GM21737 (cell line): ENCODE measurements around the gene ATP9A.
A peak's percentile ranks its signal among the peaks of the same experiment; 100 is the strongest.

Source experiments
- ATAC-seq: cut with Tn5 transposase; IDR thresholded peaks from one replicate; pipeline ENCODE4 v1.9.1; 2021; ENCODE audit warnings: mild to moderate bottlenecking, moderate library complexity; ENCODE audit not compliant: unreplicated experiment

ATP9A gene

DNA sequence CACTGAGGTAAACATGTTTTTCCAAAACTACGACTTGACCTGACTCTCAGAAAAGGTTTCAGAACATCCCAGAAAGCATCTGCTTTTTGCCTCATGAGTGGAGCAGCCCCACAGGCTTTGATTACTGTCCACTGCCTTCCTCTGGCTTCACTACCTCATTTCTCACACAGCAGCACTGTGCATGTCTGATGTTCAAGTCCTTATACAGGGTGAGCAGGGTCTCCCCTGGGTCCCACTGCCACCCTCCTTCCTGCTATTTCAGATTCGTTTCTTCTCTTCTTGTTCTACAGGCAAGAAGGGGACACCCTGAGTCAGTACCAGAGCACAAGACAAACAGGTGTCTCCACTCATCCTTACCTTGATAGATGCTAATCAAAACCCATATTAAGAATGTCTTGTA lies 161.0 kb downstream of the ATP9A start:
- ATAC-seq, result no peak

- ATAC-seq, result no peak
Measured at GRCh38 chr20:51604851-51605250, 163.3 kb downstream of the ATP9A start.

- ATAC-seq, result no peak
Measured at GRCh38 chr20:51602131-51602530, 166.1 kb downstream of the ATP9A start.

DNA sequence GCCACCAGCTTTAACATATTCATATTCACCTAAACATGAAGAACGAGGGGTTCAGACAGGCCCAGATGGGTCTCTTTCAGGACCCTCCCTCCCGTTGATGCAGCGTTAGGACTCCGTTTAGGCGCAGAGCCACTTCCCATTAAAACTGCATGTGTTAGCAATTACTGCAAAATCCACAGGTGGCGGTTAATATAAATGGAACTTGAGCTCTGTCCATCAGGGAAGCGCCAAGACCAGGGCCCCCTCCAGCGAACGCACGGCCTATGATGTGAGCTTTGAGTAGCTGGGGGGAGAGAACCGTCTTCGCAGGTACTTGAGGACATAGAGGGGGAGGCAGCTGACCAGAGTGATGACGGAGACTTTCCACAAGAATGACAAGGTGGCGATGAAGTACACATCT lies 167.2 kb downstream of the ATP9A start:
- no peak for ATAC-seq

DNA sequence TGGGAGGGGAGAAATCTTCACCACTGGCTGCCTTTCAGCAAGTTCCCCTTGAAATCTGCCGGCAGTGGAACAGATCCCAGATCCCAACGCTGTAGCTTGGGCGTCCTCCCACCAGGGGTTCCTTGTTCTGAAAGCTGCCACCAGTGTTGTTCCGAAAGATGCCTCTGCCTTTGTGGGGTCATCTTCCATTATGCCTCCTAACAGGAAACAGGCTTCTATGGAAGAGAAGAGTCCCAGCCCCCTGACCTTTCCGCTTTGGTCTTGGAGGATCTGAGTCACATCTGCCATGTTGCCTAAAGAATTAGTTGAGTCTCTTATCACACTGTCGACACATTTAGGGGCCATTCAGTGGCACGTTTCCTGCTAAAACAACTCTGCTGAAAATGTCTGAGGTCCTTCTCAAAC lies 168.2 kb downstream of the ATP9A start:
- ATAC-seq, result no peak

- no peak for ATAC-seq
Measured at GRCh38 chr20:51598556-51598955, 169.6 kb downstream of the ATP9A start.

DNA sequence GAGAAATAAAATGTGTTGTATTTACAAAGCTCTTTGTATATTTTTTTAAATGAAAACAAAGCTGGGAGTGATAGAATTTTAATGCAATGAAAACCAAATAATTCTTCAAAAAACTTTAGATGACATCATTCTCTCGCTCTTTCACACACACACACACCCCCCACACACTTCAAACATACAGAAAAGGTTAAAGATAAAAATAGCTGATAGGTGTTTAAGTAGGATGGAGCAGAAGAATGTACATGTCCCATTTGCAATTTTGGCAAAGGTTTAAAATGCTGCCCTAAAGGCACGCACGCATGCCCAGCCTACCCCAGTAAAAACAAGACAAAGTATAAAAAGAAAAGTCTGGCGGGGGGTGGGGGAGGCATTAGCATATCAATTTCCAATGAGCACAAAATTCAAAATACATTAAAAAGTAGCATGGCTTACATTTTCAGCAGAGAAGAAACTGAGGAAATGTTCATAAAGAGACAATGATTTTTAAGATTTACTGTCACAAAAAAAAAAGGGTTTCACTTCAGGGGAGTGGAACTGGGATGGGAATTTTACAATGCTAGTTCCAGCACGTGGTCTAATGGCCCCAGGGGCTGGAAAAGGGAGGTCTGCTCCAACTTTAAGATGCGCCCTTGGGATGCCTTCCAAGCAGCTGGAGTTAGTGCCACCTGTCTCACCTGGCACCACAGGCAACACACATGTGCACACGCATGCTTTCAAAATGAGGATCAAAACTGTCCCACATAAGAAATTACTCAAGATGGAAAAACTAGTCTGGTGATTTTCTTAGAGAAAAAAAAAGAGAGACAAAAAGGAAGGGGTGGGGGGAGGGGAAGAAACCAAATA lies 170.6 kb downstream of the ATP9A start:
- ATAC-seq, result no peak

DNA sequence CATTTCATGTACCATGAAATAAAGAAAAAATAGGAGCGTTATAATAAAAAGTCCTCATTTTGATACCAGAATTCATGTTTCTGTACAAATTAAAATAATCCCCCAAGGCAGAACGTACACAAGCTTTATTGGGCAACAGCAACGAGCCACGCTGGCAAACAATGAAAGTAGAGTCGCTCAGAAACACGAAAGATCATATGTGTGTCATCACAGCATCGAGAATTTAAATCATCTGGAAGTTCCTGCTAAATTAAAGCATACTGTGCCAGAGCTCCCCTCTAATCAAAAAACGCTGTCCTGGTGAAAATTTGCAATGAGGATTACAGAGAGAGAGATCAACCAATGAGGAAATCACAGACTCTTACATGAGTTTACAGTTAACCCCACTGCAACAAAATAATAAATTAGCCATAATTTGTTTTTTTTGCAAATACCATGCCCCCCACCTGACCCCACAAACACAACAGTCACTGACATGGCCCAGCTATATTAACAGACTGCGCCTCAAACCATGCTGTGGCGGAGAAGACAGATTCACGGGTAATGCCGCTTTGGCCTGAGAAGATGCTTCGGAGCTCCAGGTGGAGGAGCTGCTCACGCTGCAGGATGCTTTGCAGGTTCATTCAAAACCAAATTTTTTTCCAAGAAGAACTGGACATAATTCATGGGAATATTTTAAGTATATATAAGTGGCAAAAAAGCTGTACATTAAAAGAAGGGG lies 171.4 kb downstream of the ATP9A start:
- ATAC-seq, result no peak

- no peak for ATAC-seq
Measured at GRCh38 chr20:51595744-51596143, 172.4 kb downstream of the ATP9A start.

DNA sequence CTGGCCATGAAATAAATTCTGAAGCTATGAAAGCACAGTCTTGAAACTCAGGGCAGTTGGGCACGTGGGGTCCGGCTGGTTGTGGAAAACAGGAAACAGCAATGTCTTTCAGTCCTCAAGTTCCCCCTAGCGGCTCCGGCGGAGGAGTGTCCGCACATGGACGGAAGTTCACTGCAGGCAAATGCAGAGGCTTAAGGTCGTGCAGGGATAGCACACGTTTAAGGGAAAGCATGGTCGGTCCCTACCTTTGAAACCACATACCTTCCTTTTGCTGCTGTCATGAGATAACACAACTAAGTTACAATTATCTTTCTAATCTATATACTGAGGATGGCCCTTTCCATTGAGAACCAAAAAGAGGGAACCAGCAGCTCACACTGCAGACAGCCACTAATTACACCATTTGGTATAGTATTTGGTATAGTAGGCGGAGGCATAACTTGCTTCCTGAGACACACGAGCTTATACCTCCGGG lies 173.1 kb downstream of the ATP9A start:
- peak; percentile 79 for ATAC-seq

DNA sequence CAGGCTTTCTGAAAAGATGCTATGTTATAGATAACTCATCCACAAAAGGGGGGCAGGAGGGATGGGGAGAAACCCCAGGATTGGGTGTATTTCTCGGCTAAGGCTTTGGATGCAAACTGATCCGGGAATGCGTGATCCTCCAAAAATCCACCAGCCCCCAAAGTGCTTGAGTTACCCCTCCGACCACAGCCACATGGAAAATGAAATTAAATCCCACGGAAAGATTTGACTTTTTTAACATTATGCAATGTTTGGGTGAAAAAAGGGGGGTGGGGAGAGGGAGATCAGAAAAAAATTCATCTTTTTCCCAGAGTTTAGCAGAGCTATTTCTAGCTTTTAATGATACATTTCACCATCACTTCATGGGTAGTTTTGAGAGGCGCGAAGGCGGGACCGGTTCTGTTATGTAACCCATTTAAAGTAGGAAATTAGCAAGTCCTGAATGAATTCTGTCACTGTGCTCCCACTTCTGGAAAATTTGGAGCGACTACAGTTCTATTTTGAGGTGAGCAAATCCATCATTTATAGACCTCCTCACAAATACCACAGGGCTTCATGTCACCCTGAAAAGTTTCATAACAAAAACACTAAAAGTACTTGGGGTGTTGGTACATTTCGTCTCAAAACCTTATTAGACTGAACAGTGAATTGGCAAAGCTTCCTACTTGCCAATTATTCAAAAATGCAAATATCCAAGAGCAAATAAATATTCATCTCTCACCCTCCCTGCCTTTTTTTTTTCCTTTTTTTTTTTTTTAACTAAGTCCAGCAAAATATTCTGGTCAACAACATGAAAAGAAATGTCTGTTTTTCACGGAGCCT lies 173.7 kb downstream of the ATP9A start:
- ATAC-seq, result no peak

GRCh38 chr20:51593584-51593983 lies 174.6 kb downstream of the ATP9A start:
- ATAC-seq, result no peak

GRCh38 chr20:51592564-51592963 lies 175.6 kb downstream of the ATP9A start:
- ATAC-seq, result no peak

DNA sequence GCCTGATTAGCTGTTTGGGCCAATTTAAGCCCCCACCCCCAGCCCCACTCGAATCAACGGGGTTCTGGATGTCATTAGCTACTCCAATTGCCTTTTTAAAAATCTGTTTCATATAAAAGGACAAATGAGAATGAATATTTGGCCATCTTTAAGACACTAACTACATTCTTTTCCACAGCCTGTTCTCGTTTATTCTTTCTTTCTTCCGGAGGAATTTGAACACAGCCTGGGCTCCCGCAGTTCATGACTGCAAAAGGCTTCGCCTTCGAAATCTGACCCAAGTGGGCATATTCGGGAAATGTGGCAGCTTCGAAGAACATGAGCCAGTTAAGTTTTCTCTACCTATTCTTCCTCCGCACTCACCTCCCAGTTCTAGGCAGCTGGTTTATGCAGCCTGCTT lies 176.3 kb downstream of the ATP9A start:
- no peak for ATAC-seq

GRCh38 chr20:51588762-51589161 lies 179.4 kb downstream of the ATP9A start:
- no peak for ATAC-seq

GRCh38 chr20:51587145-51587544 lies 181.0 kb downstream of the ATP9A start:
- no peak for ATAC-seq

DNA sequence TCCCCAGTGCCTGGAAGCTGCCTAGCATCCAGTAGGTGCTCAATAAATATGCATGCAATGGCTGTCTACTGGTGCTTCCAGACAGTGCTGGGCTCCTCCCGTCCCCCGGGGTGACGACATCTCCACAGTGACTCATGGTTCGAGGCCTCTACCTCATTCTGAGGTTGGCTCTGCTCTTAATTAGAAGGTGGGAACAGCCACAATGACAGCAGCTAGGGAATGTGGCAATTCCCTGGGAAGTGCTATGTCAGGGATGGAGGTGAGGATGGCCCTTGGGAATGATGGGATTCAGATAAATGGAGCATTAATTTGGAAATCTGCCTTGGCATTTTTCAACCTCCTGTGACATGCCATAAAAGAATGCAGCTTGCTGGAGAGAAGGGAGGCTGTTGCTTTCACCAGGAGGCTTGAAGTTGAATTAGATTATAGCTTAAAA lies 182.2 kb downstream of the ATP9A start:
- ATAC-seq, result no peak

DNA sequence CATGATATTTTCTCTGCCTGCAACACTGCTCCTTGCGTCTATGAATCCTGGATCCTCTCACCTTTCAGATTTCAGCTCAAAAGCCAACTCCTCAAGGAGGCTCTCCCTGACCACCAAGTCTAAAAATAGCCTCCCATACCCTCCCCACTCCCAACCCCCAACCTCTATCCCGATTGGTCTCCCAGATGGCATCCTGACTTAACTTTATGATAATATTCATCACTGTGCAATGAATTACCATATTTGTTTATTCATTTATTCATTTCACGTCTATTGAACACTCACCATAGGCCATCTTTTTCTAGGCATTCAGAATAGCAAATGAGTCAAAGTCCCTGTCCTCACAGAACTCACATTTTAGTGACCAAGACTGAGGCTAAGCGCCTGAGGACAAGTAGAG lies 183.0 kb downstream of the ATP9A start:
- ATAC-seq, result no peak

GRCh38 chr20:51584737-51585136 lies 183.5 kb downstream of the ATP9A start:
- ATAC-seq, result no peak

- no peak for ATAC-seq
Measured at GRCh38 chr20:51584116-51584515, 184.1 kb downstream of the ATP9A start.

DNA sequence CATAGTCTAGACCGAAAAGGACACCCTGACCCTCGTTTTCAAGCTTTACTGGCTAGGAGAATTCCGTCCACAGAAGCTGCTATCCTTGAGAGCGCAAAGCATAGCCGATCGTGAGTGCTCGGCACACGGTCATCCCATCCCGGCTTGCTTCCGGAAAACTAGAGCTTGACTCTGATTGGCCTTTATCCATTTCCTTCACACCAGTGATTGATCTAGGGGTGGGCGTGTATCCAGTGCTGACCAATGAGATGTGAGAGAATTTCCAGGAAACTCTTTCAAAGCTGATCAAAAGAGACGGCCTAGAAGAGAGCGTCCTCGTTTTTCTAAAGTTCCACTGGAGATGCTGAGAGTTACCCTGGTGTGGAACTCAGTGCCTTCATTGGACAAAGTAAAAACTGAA lies 184.7 kb downstream of the ATP9A start:
- no peak for ATAC-seq
